Ramos (cell line): ENCODE measurements around the gene VNN1.
"Not testable (repeated sequence)": the region's sequence is repeated elsewhere in the genome, so short reads cannot be mapped to it uniquely, and the experiment has no call there.

Experiments
- in situ Hi-C: fragments of 300-500 bp; cut with MboI; formaldehyde crosslinking; loops from one replicate; pipeline ENCODE4 v1.14.3; 2022; ENCODE audit warnings: low sequenced_read_pairs; ENCODE audit not compliant: unreplicated experiment

Gene VNN1

DNA sequence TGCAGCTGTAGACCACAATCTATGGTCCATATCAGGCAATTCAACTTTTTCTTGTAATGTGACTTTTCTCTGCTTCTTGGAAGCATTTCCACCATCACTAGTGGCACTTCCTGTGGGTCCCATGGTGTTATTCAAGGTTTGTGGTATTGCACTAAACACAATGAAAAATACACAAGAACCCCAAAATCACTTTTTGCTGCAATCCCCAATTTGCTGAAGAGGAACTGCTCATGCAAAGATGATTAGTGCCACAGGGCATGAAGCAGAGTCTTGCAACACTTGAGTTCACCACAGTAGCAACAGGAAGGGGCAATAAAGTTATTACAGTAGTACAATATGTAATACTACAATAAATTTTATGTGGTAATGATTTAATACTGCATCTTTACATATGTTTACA, 38.1 kb downstream of the VNN1 start:
- in situ Hi-C loops: no loop called here

DNA sequence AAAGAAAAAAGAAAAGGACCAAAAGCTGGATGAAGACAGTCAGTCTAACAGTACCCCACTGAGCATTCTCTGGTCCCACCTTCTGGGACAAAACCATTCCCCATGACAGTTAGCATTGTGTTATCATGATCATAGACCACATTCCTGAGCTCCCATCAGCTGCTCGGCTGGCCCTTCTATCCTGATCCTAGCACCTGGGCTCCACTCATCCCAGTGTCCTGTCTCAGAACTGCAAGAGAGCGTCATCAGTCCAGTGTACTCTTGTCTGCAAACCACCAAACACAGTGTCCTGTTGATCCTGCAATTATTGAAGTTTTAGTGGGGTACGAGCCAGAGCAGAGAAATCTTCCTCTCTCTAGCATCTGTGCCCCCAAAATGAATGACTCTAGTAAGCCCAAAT, 38.9 kb downstream of the VNN1 start:
- in situ Hi-C loops: no loop called here

DNA sequence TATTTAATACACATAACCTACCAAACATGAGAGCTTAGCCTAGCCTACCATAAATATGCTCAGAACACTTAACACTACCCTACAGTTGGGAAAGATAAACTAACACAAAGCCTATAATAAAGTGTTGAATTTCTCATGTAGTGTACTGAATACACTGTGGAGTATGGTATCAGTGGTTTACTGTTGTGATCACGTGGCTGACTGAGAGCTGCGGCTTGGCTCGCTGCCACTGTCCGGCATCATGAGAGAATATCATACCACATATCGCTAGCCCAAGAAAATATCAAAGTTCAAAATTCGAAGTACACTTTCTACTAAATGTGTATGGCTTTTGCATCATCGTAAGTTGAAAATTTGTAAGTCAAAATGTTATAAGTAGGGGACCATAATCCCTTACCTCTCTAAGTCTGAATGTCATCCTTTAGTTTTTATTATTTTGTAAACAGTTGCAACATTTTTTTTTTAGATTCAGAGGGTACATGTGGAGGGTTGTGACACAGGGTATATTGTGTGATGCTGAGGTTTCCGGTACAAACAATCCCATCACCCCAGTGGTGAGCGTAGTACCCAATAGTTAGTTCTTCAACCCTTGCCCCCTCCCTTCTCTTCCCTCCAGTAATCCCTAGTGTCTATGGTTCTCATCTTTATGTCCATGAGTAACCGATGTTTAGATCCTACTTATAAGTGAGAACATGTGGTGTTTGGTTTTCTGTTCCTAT, 40.3 kb downstream of the VNN1 start:
- in situ Hi-C loops: no loop called here

DNA sequence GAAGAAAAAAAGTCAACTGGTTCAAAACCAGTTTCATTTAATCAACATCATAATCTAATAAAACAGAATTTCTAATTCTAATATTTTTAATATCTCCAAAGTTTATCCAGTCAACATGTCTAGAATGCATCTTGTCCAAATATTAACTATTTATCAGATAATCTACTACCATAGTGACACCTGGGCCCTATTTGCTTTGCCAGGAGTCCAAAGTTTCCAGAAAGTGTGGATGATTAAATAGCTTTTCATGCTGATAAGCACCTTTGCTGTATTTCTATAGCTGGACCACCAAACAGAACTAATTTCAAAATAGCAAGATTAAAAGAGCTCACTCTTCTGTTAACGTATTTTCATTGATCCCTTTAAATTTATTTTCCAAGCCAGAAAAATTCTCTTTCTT, 42.6 kb downstream of the VNN1 start:
- in situ Hi-C loops: no loop called here

DNA sequence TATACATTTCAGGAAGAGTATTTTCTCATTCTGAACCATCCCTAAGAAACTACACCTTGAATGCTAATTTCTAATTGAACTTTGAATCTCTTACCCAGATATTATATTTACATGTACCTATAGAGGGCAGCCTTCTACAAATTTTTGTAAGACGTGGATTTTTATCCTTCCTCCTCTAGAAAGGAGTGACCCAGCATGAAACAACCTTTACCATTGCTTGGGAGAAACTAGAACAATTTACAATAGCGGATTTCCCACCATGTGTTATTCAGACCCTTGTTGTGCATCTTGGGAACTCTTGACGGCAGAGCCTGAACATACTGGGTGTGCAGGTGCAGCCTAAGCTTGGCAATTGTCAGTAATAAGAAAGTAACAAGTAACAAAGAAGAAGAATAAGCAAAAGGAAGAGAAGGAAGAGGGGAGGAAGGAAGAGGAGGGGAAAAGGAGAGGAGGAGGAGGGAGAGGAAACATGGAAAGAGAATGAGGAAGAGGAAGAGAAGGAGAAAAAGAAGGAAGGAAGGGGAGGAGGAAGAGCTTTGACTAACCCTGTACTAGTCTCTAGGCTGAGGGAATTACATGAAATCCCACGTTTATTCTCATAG, 44.1 kb downstream of the VNN1 start:
- in situ Hi-C loops: no loop called here

DNA sequence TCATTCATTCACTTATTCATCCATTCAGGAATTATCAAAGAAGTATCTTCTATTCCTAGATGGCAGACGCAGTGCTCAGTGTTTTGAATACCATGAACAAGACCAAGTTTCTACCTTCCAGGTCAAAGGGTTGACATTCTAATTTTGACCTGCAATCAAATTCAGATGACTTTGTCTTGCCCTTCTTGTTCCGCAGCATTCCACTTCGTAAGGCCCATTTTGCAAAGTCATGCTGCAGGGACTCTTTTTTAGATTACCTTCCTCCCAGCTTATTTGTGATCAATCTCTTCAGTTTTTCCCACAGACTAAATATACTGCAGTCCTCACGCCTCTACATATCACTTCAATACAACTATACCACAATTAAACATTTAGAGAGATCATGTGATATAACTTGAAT, 47.7 kb downstream of the VNN1 start:
- in situ Hi-C loops: no loop called here

DNA sequence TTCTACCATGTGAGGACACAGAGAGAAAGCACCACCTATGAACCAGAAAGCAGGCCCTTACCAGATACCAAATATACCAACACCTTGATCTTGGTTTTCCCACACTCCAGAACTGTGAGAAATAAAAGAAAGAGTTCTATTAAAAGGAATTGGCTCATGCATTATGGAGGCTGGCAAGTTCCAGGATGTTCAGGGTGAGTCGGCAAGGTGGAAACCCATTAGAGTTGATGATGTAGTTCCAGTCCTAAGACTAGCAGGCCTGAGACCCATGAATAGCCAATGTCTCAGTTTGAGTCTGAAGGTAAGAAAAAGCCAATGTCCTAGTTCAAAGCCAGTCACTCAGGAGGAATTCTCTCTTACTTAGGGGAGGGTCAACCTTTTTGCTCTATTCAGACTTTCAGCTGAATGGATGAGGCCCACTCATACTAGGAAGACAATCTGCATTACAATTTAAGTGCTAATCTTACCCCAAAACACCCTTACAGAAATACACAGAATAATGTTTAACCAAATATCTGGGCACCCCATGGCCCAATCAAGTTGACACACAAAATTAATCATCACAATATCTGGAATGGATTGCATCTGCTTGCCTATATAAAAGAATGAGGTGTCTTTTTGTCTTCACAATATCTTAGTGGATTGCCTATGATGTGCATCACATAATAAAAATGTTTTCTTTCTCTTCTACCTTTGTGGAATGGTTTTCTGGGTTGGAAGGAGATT, 49.4 kb downstream of the VNN1 start:
- in situ Hi-C loops: no loop called here

DNA sequence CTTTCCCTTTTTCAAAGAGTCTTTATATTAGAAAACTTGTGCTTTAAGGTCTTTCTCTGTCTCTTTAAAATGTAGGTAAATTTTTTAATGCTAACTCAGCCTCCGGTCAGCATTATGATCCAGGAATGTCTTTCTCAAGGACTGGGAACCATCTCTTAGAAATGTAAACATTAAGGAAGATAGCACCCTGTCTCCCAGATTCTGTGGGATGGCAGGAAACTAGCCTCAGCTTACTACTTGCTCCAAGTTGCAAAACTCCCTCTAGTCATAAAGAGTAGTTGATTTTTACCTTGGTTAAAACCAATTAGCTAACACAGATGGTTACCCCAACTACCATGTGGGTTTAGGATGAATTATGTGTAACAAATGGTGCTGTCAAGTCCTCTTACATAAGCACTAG, 50.2 kb downstream of the VNN1 start:
- in situ Hi-C loops: no loop called here

DNA sequence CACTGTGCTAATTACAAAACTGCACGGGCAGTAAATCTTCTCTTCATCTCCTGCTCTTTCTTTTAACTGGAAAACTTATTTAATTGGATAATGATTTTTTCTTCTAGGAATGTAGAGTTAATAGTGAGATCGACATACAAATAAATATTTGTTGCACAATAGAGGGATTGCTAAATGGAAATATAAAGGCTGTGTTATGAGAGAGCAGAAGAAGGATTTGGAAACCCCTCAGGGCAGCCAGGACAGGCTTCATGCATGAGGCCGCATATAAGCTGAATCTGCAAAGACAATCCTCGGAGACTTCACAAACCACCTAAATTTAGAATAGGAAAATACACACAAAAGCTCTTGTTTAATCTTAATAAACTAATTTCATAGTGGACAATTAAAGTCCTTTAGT, 51.9 kb downstream of the VNN1 start:
- in situ Hi-C loops: no loop called here

DNA sequence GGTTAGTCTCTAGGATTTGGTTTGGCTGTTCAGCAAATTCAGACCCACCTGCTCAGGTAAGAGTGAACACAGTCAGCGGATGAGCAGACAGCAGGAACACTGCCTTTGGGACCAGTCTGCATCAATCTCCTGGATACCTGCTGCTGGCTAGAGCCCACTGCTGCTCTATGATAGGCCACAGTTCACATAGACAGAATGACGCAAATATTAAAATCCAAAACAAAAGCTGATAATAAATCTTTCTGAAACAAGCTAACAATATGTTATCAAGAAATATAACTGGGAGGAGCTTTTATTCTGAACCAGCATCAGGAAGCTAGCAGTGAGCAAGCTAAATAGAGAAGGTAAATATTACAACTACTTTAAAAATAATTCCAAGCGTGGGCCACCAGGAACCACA, 54.8 kb downstream of the VNN1 start, which contains the start of gene TAAR1:
TAAR1 (minus strand) TSS at position 101 of the 400 bp plus-strand sequence. CDS start 13,179 bp downstream, outside the sequence.
- in situ Hi-C loops: no loop called here

DNA sequence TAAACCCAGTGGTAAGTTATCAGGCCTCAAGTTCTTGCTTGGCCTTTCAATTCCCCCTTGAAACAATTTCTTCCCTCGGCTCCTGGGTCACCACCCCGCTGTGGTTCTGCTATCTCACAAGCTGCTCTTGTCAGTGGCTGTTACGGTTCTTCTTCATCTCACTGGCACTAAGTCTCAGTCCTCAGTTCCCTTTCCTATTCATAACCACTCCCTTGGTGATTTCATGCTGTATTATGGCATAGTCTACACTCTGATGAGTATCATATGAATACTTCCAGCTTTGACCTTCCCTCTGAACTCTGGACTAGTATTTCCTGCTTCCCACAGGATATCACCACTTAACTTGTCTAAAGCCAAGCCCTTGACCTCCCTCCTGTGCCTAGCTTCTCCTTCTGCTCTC, 62.8 kb downstream of the VNN1 start:
- in situ Hi-C loops: no loop called here

DNA sequence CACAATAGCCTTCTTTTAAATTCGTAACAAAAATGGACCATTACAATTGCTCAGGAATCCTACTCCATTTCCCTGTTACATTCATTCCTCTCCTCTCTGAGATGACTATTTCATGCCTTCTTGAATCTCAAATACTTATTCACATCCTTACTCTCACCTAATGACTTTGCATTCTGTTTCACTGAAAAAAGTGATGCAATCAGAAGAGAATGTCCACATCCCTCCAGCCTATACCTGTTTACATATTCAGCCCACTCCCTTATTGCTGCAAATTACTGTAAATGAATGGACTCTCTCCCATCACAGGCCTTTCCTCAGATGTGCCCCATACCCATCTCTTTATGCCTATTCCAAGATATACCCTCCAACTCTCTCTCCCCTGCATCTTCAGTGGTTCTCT, 63.4 kb downstream of the VNN1 start:
- in situ Hi-C loops: no loop called here

DNA sequence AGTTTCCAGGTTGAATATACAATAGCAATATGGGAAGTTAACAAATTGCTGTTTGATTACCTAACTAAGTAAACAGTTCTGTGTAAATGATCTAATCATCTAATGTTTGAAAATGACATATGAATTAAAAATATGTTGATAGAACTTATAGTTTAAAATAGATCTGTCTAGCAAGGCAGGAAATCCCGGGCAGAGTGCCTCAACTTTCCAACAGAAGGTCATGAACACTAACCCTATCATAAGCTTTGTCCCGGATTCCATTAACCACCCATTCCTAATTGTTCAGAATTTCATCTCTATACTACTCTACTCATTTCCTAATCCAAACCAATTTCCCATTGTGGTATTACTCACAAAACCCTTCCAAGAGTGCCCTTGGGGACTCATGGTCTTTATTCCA, 65.0 kb downstream of the VNN1 start:
- in situ Hi-C loops: no loop called here

DNA sequence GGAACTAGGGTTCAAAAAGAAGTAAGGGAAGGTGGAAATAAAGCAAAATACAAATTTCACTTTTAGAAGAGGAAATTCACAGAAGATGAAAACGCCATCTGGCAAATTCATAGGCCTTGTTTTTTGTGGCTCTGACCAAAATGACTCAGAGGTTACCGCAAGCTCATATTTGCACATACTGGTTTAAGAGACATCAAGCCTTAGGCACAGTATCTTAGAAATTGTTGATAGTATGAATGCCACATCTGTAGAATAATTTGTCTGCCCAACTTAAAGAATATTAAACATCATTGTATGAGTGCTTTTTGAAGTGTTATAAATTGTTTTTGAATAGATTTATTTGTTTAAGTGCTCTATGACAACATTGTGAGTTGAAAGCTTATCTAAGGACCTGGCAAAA, 65.5 kb downstream of the VNN1 start:
- in situ Hi-C loops: no loop called here

DNA sequence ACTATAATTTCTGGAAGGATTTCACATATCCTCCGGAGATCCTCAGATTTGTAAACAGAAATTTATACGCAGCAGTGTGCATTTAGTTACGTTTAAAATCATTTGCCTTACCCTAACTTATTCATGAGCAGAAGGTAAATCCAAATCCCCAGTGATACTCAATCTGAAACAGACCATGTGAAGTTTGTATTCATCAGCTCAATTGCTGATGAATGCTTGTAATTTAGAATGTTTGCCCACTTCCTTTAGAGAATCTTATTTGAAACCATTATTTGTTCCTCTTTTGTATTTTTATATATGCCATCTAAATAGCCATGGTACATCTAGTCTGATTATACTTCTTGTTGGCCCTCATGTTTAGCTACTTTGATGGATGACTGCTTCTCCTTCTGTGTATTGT, 70.3 kb downstream of the VNN1 start:
- in situ Hi-C loops: no loop called here

DNA sequence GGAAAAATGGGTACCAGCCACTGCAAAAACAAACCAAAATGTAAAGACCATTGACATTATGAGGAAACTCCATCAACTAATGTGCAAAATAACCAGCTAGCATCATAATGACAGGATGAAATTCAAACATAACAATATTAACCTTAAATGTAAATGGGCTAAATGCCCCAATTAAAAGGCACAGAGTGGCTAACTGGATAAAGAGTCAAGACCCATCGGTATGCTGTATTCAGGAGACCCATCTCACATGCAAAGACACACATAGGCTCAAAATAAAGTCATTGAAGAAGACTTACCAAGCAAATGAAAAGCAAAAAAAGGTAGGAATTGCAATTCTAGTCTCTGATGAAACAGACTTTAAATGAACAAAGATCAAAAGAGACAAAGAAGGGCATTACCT, 76.7 kb downstream of the VNN1 start:
- in situ Hi-C loops: not testable (repeated sequence)

DNA sequence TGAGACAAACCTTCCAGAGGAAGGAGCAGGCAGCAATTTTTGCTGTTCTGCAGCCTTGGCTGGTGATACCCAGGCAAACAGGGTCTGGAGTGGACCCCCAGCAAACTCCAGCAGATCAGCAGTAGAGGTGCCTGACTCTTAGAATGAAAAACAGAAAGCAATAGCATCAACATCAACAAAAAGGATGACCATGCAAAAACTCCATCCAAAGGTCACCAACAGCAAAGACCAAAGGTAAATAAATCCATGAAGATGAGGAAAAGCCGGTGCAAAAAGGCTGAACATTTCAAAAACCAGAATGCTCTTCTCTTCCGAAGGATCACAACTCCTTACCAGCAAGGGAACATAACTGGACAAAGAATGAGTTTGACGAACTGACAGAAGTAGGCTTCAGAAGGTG, 77.9 kb downstream of the VNN1 start:
- in situ Hi-C loops: not testable (repeated sequence)

DNA sequence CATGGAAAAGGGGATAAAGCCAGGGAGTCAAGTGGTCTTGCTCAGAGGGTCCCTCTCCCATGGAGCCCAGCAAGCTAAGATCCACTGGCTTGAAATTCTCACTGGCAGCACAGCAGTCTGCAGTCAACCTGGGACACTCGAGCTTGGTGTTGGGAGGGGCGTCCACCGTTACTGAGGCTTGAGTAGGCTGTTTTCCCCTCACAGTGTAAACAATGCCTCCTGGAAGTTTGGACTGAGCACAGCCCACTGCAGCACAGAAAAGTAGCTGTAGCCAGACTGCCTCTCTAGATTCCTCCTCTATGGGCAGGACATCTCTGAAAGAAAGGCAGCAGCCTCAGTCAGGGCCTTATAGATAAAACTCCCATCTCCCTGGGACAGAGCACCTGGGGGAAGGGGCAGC, 78.6 kb downstream of the VNN1 start:
- in situ Hi-C loops: not testable (repeated sequence)

DNA sequence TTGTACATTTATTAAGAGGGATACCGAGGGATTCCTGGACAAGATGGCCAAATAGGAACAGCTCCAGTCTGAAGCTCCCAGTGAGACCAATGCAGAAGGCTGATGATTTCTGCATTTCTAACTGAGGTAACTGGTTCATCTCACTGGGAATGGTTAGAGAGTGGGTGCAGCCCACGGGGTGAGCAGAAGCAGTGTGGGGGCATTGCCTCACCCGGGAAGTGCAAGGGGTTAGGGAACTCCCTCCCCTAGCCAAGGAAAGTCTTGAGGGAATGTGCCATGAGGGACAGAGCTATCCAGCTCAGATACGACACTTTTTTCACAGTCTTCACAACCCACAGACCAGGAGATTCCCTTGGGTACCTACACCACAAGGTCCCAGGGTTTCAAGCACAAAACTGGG, 79.1 kb downstream of the VNN1 start:
- in situ Hi-C loops: no loop called here

DNA sequence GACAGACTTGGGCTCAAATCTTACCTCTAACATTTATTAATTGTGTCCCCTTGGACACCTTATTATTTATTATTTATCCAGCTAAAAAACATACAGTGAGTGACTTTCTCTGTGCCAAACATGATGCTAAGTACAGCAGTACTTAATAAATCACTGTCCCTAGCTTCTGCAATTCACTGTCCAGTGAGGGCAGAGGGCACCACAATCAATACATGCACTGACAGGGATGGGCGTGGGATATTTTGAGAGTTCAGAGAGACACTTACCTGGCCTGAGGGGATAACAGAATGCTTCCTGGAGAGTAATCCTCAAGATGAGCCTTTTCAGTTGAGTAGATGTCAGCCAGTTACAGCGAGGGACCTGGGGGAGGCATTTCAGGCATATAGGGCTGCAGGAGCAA, 80.5 kb downstream of the VNN1 start:
- in situ Hi-C loops: no loop called here
